GM19025 (cell line): ENCODE measurements around the gene TFEB.

Experiments
- ATAC-seq: cut with Tn5 transposase; IDR thresholded peaks from one replicate; pipeline ENCODE4 v1.9.1; 2021; ENCODE audit warnings: mild to moderate bottlenecking, low read depth, moderate library complexity; ENCODE audit not compliant: unreplicated experiment

The TFEB gene

GRCh38 chr6:41724586-41725501 is 10.6 kb downstream of the TFEB start:
- ATAC-seq, result no peak

- no peak for ATAC-seq
These were observed 11.2 kb downstream of the TFEB start for GRCh38 chr6:41724228-41724580.

- ATAC-seq, result peak; percentile 68
These were observed 11.7 kb downstream of the TFEB start for GRCh38 chr6:41723530-41724227.

- ATAC-seq, result no peak
These were observed 12.4 kb downstream of the TFEB start for GRCh38 chr6:41722969-41723529.

GRCh38 chr6:41721414-41721813 is 14.0 kb downstream of the TFEB start:
- no peak for ATAC-seq

- no peak for ATAC-seq
These were observed 14.6 kb downstream of the TFEB start for GRCh38 chr6:41720783-41721182.

- ATAC-seq, result peak; percentile 33
These were observed 15.2 kb downstream of the TFEB start for GRCh38 chr6:41720262-41720620.

GRCh38 chr6:41719436-41720261 is 15.8 kb downstream of the TFEB start:
- ATAC-seq, result no peak

GRCh38 chr6:41718828-41719227 is 16.6 kb downstream of the TFEB start:
- no peak for ATAC-seq

GRCh38 chr6:41717392-41717736 is 18.0 kb downstream of the TFEB start:
- ATAC-seq, result no peak

GRCh38 chr6:41716516-41717391 is 18.7 kb downstream of the TFEB start:
- no peak for ATAC-seq

- no peak for ATAC-seq
These were observed 19.5 kb downstream of the TFEB start for GRCh38 chr6:41715795-41716515.

- no peak for ATAC-seq
These were observed 20.7 kb downstream of the TFEB start for GRCh38 chr6:41714556-41715273.

GRCh38 chr6:41713650-41714291 is 21.6 kb downstream of the TFEB start:
- ATAC-seq, result peak; percentile 72

GRCh38 chr6:41713159-41713649 is 22.2 kb downstream of the TFEB start:
- ATAC-seq, result no peak

- no peak for ATAC-seq
These were observed 22.7 kb downstream of the TFEB start for GRCh38 chr6:41712651-41713103.

GRCh38 chr6:41711323-41712038 is 23.9 kb downstream of the TFEB start:
- no peak for ATAC-seq
